NCI-H146 treated with DMSO at 0.1 percent for 48 hours (cell line): ENCODE results near the gene RRP1B.
"Not testable (repeated sequence)": the region's sequence is repeated elsewhere in the genome, so short reads cannot be mapped to it uniquely, and the experiment has no call there.

Source experiments
- DNase-seq: peaks from one replicate; lab custom pipeline; 2025; ENCODE audit not compliant: unreplicated experiment; lab: John Stamatoyannopoulos, UW

RRP1B gene

GRCh38 chr21:43697758-43698643 lies 38.6 kb downstream of the RRP1B start:
- no peak for DNase-seq

- not testable (repeated sequence) for DNase-seq
These were observed 40.1 kb downstream of the RRP1B start for GRCh38 chr21:43699492-43699777.

GRCh38 chr21:43699933-43700599 lies 40.7 kb downstream of the RRP1B start:
- no peak for DNase-seq

GRCh38 chr21:43701936-43702784 lies 42.8 kb downstream of the RRP1B start:
- no peak for DNase-seq

GRCh38 chr21:43702785-43703034 lies 43.4 kb downstream of the RRP1B start:
- DNase-seq = no peak

DNA sequence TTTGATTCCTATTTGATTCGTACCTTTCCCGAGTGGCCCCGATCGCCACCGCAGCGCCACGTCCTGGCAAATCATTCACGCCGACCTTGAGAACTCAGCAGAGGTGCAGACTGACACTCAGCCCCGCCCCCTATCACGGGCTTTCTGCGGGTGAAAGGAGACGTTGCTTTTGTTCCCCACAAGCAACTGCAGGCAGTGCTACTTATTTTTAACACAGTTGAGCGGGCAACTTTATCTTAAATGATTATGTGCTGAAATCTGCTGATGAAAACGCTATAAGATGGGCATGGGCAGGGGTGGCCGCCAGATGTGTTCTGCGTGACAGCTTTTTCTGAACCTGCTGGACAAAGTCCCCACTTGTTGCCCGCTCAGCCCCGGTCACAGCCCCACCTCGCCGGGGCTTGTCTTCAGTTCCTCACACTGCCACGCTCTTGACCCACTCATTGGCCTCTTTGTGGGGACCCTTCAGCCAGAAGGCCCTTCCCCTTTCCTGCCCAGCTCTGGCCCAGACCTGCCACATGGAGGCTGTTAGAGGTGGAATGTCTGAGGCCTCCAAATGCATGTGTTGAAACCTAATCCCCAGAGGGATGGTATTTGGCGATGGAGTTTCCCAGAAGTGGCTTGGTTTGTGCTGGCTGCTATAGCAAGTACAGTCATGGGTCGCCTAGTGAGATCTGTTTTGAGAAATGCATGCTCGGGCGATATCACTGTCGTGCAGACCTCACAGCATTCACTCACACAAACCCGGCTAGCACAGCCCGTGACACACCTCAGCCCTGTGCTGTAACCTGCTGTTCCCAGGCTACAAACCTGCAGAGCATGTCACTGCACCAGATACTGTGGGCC lies 43.9 kb downstream of the RRP1B start:
- DNase-seq = no peak

GRCh38 chr21:43707462-43707861 lies 48.1 kb downstream of the RRP1B start:
- no peak for DNase-seq

GRCh38 chr21:43708745-43709381 lies 49.5 kb downstream of the RRP1B start:
- no peak for DNase-seq

GRCh38 chr21:43712268-43712942 lies 53.0 kb downstream of the RRP1B start:
- DNase-seq = peak; percentile 29

GRCh38 chr21:43713123-43713522 lies 53.8 kb downstream of the RRP1B start:
- not testable (repeated sequence) for DNase-seq

- no peak for DNase-seq
These were observed 57.2 kb downstream of the RRP1B start for GRCh38 chr21:43716376-43717165.

DNA sequence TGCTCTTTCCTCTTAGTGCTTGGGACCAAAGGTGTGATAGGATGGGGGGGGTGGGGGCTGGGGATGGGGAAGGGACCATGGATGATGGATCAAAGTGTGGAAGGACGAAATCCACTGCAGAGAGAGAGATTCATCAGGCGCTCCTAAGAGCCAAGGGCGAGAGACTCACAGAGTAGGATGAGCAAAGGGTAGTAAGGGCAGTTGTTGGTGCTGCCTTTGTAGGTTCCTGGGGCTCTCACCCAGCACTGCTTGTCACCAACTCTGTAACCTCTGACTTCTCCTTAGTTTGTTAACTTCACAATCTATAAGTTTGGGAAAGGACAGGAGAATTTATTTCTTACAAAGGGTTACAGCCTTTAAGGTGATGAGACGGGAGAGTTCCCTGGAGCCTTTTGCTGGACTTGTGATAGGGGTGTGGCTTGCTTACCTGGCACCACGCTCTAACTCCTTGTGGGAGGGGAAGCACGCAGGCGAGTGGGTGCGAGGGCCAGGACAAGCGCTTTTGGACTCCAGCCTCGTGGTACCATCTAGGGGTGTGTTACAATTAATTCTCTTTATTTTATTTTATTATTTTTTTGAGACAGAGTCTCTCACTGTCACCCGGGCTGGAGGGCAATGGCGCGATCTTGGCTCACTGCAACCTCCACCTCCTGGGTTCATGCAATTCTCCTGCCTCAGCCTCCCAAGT lies 58.0 kb downstream of the RRP1B start:
- DNase-seq = no peak

DNA sequence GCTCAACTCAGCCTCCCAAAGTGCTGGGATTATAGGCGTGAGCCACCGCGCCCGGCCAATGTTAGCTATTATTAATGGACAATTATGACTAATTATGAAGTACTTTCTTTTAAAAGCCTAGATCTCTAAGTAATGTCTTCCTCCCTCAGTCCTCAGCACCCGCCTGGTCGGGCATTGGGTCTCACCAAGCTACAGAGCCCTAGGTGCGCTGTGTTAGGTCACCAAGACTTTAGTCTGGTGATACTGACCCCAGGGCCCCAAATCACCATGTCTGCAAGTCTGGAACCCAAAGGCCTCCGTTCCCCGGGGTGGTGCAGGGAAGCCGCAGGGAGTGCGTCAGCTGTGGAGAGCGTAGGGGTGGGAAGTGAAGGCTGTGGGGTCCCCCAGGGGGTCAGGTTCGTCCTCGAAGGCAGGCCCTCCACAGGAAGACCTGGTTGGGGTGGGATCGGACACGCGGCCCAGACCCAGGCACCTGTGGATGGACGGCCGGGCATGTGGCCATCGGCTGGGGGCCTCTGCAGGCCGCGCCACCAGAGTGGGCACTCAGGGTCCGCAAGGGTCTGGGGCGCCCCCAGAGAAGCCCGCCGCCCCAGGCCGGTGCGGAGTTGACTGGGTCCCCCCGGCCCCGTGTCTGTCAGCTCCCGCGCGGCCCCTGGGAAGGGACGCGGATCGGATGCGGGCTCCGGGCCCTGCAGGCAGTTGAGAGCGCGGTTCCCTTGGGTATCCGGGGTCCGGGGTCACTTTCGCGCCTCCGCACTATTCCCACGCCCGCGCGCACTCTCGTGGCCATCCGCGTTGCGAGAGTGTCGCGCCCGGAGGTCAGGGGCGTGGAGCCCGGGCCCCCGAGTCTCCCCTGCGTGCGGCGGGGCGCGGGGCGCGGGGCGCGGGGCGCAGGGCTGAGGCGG lies 58.9 kb downstream of the RRP1B start:
- DNase-seq = no peak

GRCh38 chr21:43718872-43719747 lies 59.8 kb downstream of the RRP1B start, which contains the start of gene PDXK:
PDXK (plus strand) TSS chr21:43719129; CDS start chr21:43719295, 166 bp downstream.
- DNase-seq = peak; percentile 22

GRCh38 chr21:43719748-43720538 lies 60.6 kb downstream of the RRP1B start:
- DNase-seq = no peak
